Dendritic cell treated with granulocyte-macrophage colony-stimulating factor and Interleukin-4, amounts not matched to agents 40 ng/mL and 50 ng/mL, for 4 days (primary cell): ENCODE data around the gene TMEM163.
"Not testable (repeated sequence)": the region's sequence is repeated elsewhere in the genome, so short reads cannot be mapped to it uniquely, and the experiment has no call there.

Experiments
- H3K27ac Mint-ChIP-seq: one replicate; pipeline ENCODE4 v1.8.0; 2022; ENCODE audit warnings: mild to moderate bottlenecking, mixed read lengths
- H3K27me3 Mint-ChIP-seq: one replicate; pipeline ENCODE4 v1.8.0; 2022; ENCODE audit warnings: mild to moderate bottlenecking, mixed read lengths
- H3K36me3 Mint-ChIP-seq: one replicate; pipeline ENCODE4 v1.8.0; 2022; ENCODE audit warnings: low read depth, mixed read lengths
- H3K4me1 Mint-ChIP-seq: one replicate; pipeline ENCODE4 v1.8.0; 2022; ENCODE audit warnings: low read depth, mixed read lengths
- H3K4me3 Mint-ChIP-seq: one replicate; pipeline ENCODE4 v1.8.0; 2022; ENCODE audit warnings: mild to moderate bottlenecking, moderate library complexity, mixed read lengths
- H3K9me3 Mint-ChIP-seq: one replicate; pipeline ENCODE4 v1.8.0; 2022; ENCODE audit warnings: mixed read lengths
- intact Hi-C: fragments of 100-400 bp; cut with micrococcal nuclease; formaldehyde crosslinking; loops from one replicate; pipeline ENCODE4 v1.15.0; 2022

TMEM163 gene

DNA sequence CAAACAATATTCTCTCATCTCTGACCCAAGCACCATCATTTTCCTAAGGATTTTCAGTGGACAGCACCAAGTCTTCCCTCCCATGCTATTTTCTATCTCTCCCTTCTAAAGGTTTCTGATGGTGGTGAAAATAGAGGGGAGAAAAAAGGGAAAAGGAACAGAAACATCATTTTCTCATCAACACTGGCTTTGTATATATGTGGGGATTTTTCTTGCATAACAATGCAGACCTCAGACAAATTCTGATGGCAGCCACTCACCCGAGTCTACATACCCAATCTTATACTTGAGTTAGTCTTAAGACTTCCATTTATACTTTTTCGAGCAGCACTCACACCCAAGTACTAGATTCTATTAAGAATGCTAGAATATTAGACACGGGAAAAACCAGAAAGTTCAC lies 95.8 kb downstream of the TMEM163 start:
- Mint-ChIP-seq H3K27me3 (no peaks in the 10 kb centered on the region), H3K4me3 (no peak overlapping the region), H3K4me1 (peaks cover 9% of the 10 kb centered on the region), H3K27ac (no peak overlapping the region), H3K36me3 (no peaks in the 10 kb centered on the region), H3K9me3 (peaks cover 14% of the 10 kb centered on the region)
- intact Hi-C loops, result no loop called here

DNA sequence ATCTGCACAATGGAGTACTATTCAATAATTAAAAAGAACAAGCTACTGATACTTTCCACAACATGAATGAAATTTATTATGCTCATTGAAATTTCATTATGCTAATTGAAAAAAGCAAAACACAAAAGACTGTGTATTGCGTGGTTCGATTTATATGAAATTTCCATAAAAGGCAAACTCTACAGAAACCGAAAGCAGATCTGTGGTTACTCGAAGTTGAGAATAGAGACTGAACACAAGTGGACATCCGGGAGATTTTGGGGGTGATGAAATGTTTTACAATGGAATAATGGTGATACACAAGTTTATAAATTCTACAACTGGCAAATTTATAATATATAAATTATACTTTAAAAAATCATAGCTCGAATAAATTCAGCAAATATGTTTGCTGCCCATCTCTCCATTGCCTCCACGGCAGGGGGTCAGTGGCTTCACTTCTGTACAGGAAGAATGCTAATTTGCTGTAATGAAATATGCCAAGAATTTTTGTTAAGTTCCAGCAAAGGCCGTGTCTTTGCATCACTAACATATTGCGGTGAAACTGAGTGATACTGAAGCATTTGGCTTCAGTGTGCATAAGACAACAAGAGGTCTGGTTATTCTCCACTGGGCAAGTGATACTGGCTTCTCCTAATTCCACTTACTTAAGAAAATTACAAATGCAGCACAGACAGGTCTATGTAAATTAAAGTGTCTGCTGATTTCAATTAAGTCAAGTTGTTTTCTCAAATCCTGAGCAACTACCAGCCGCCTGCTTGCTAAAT lies 96.7 kb downstream of the TMEM163 start:
- H3K27ac Mint-ChIP-seq, result no peak overlapping the region
- H3K4me1 Mint-ChIP-seq, result peaks cover 9% of the 10 kb centered on the region
- H3K9me3 Mint-ChIP-seq, result peaks cover 14% of the 10 kb centered on the region
- H3K27me3 Mint-ChIP-seq, result no peaks in the 10 kb centered on the region
- intact Hi-C loops, result no loop called here
- no peak overlapping the region for H3K4me3 Mint-ChIP-seq
- H3K36me3 Mint-ChIP-seq, result no peaks in the 10 kb centered on the region

DNA sequence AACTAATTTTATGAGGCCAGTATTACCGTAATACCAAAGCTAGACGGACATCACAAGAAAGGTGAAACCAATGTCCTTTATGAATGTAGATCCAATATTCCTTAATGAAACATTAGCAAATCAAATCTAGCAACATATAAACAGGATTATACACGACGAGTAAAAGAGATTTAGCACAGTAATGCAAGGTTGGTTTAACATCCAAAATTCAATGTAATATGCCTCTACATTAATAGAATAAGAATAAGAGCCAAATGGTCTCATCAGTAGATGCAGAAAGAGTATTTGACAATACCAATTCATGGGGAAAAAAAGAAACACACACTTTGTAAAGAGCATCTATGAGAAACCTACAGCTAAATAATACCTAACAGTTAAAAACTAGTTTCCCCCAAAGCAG lies 99.5 kb downstream of the TMEM163 start:
- Mint-ChIP-seq H3K27me3 (no peaks in the 10 kb centered on the region), H3K36me3 (no peaks in the 10 kb centered on the region), H3K4me1 (peaks cover 9% of the 10 kb centered on the region), H3K27ac (no peak overlapping the region), H3K4me3 (no peak overlapping the region), H3K9me3 (peaks cover 14% of the 10 kb centered on the region)
- intact Hi-C loops, result no loop called here

GRCh38 chr2:134615480-134615879 lies 103.3 kb downstream of the TMEM163 start:
- H3K4me1 Mint-ChIP-seq, H3K4me3 Mint-ChIP-seq, H3K27ac Mint-ChIP-seq, intact Hi-C loops, H3K36me3 Mint-ChIP-seq, H3K27me3 Mint-ChIP-seq: not testable (repeated sequence)
- H3K9me3 Mint-ChIP-seq, result peaks cover 47% of the 10 kb centered on the region

- Mint-ChIP-seq H3K9me3 (peaks cover 38% of the 10 kb centered on the region), H3K27me3 (no peaks in the 10 kb centered on the region), H3K27ac (no peak overlapping the region), H3K36me3 (no peaks in the 10 kb centered on the region), H3K4me1 (no peaks in the 10 kb centered on the region), H3K4me3 (no peak overlapping the region)
- intact Hi-C loops, result no loop called here
These were observed 107.5 kb downstream of the TMEM163 start for GRCh38 chr2:134611316-134611715.

- H3K9me3 Mint-ChIP-seq, result peaks cover 41% of the 10 kb centered on the region
- intact Hi-C loops, result no loop called here
These were observed 107.9 kb downstream of the TMEM163 start for GRCh38 chr2:134610871-134611270.

GRCh38 chr2:134609924-134610513 lies 108.8 kb downstream of the TMEM163 start:
- Mint-ChIP-seq H3K36me3 (no peaks in the 10 kb centered on the region), H3K4me1 (no peaks in the 10 kb centered on the region), H3K27ac (no peak overlapping the region), H3K9me3 (peaks cover 41% of the 10 kb centered on the region), H3K27me3 (no peaks in the 10 kb centered on the region), H3K4me3 (no peak overlapping the region)
- intact Hi-C loops, result no loop called here

More at GRCh38 chr2:134610871-134611270, 107.9 kb downstream of the TMEM163 start:
- Mint-ChIP-seq H3K36me3 (no peaks in the 10 kb centered on the region), H3K27me3 (no peaks in the 10 kb centered on the region), H3K4me3 (no peak overlapping the region), H3K4me1 (no peaks in the 10 kb centered on the region), H3K27ac (no peak overlapping the region)

DNA sequence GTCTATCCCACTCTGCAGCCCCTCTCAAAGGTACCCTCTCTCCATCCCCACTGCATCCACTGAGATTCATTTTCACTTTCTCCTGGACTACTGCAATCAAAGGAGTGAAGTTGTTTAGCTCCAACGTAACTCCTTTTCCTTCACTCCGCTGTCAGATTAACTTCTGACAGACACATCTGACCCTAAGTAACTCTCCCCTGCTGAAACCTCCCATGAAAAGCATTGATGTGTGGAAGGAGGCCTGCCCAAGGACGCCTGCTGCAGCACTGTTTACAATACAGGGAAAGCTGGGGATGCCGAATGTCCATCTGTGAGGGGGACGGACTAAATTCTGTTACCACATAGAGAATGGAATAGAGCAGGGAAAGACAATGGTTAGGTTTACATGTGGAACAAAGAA lies 114.8 kb downstream of the TMEM163 start:
- H3K4me3 Mint-ChIP-seq, result no peak overlapping the region
- peaks cover 8% of the 10 kb centered on the region for H3K9me3 Mint-ChIP-seq
- no peaks in the 10 kb centered on the region for H3K36me3 Mint-ChIP-seq
- H3K27ac Mint-ChIP-seq, result no peak overlapping the region
- intact Hi-C loops, result no loop called here
- H3K27me3 Mint-ChIP-seq, result no peaks in the 10 kb centered on the region
- H3K4me1 Mint-ChIP-seq, result no peaks in the 10 kb centered on the region

- Mint-ChIP-seq H3K36me3 (no peaks in the 10 kb centered on the region), H3K27ac (no peak overlapping the region), H3K9me3 (peaks cover 8% of the 10 kb centered on the region), H3K4me1 (no peaks in the 10 kb centered on the region), H3K27me3 (no peaks in the 10 kb centered on the region), H3K4me3 (no peak overlapping the region)
- intact Hi-C loops, result no loop called here
These were observed 116.1 kb downstream of the TMEM163 start for GRCh38 chr2:134602666-134603065.

DNA sequence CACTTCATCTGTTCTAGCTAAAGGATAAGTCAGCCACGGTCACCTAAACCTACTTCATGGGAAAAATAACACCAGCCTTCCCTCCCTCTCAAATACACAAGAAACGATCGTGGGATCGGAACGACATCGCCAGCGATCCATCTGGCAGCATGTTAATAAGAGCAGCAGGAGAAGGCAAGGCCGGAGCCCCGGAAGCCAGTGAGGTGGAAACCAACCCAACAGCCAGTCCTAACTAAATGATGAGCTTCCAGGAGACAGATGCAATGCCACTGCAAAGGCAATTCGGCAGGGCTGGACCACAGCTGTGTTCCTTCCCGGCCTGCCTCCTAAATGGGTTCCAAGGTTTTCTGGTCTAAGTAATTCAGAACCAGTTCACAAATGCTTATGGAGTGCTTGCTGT lies 117.5 kb downstream of the TMEM163 start:
- intact Hi-C loops, result no loop called here
- H3K9me3 Mint-ChIP-seq, result peaks cover 3% of the 10 kb centered on the region

DNA sequence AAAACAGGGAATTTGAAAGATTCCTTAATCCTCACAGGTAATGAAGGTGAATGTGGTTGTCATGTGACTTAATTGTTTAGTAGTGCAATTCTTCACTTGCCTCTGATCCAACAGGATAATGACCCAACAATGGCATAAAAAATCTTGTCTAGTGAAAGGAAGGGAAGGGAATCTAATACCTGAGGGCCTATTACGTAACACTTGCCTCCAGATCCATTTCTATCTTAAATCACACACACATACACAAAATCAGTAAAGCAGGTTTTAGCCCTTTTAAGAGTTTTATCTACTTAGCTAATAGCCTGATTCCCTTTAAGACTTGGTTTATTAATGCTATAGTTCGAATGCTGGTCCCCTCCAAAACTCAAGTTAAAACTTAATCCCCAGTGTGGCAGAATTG lies 118.6 kb downstream of the TMEM163 start:
- Mint-ChIP-seq H3K27me3 (no peaks in the 10 kb centered on the region), H3K9me3 (no peaks in the 10 kb centered on the region), H3K27ac (no peak overlapping the region), H3K4me3 (no peak overlapping the region), H3K4me1 (no peaks in the 10 kb centered on the region), H3K36me3 (no peaks in the 10 kb centered on the region)
- intact Hi-C loops, result no loop called here

More for the DNA sequence above, 117.5 kb downstream of the TMEM163 start:
- H3K36me3 Mint-ChIP-seq, result no peaks in the 10 kb centered on the region
- no peak overlapping the region for H3K4me3 Mint-ChIP-seq
- H3K27ac Mint-ChIP-seq, result no peak overlapping the region
- no peaks in the 10 kb centered on the region for H3K27me3 Mint-ChIP-seq
- no peaks in the 10 kb centered on the region for H3K4me1 Mint-ChIP-seq

DNA sequence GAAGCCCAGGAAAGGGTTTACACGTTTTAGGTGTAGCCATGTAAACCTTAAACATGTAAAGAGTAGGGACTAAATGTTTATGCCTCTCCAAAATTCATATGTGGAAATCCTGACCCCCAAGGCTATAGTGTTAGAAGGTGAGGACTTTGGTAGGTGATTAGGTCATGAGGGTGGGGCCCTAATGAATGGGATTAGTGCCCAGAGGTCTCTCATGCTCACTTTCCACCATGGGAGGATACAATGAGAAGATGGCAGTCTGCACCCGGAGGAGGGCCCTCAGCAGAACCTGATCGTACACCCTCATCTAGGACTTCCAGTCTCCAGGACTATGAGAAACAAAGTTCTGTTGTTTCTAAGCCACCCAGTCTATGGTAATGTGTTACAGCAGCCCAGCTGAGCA lies 119.6 kb downstream of the TMEM163 start:
- Mint-ChIP-seq H3K36me3 (no peaks in the 10 kb centered on the region), H3K9me3 (no peaks in the 10 kb centered on the region), H3K4me3 (no peak overlapping the region), H3K4me1 (no peaks in the 10 kb centered on the region), H3K27ac (no peak overlapping the region), H3K27me3 (no peaks in the 10 kb centered on the region)
- intact Hi-C loops, result no loop called here

GRCh38 chr2:134594399-134594798 lies 124.4 kb downstream of the TMEM163 start:
- no peak overlapping the region for H3K4me3 Mint-ChIP-seq
- H3K27ac Mint-ChIP-seq, result no peak overlapping the region
- H3K36me3 Mint-ChIP-seq, result no peaks in the 10 kb centered on the region
- peaks cover 26% of the 10 kb centered on the region for H3K9me3 Mint-ChIP-seq
- no peaks in the 10 kb centered on the region for H3K4me1 Mint-ChIP-seq
- no peaks in the 10 kb centered on the region for H3K27me3 Mint-ChIP-seq
- intact Hi-C loops, result no loop called here

DNA sequence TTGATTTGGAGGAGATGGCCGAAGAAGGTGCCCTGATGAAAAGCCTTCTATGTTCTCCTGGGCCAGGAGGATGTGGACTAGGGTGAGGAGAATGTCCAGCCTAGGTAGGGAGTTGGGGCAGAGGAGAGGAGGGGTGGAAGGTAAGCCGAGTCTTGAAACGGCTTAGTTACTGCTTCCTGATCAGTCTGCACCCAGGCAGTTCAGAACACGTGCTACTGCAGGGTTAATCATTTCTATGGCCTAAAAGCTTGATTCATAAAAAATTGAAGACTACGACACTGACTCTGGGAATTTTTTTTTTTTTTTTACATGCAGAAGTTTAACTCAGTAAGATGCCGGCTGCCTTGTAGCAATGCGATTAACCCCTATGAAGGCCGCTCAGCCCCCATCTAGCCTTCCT lies 125.3 kb downstream of the TMEM163 start:
- no peaks in the 10 kb centered on the region for H3K36me3 Mint-ChIP-seq
- H3K9me3 Mint-ChIP-seq, result peaks cover 35% of the 10 kb centered on the region
- intact Hi-C loops, result no loop called here
- H3K4me1 Mint-ChIP-seq, result no peaks in the 10 kb centered on the region
- H3K27me3 Mint-ChIP-seq, result no peaks in the 10 kb centered on the region
- H3K4me3 Mint-ChIP-seq, result no peak overlapping the region
- H3K27ac Mint-ChIP-seq, result no peak overlapping the region

GRCh38 chr2:134592377-134592776 lies 126.4 kb downstream of the TMEM163 start:
- Mint-ChIP-seq H3K9me3 (peaks cover 38% of the 10 kb centered on the region), H3K27me3 (no peaks in the 10 kb centered on the region), H3K4me3 (no peak overlapping the region), H3K4me1 (no peaks in the 10 kb centered on the region), H3K36me3 (no peaks in the 10 kb centered on the region), H3K27ac (no peak overlapping the region)
- intact Hi-C loops, result no loop called here
